ENCODE measurements around the gene TRPM3. TPM values are rescaled to one million over a fixed set of nuclear protein-coding genes. Genes with fewer than 3 reads are reported as not detected.

TRPM3 gene
- total RNA-seq, 3 donors from 2014 or later (not counting 1 experiment from before 2014, with no cell fraction given): not detected

DNA sequence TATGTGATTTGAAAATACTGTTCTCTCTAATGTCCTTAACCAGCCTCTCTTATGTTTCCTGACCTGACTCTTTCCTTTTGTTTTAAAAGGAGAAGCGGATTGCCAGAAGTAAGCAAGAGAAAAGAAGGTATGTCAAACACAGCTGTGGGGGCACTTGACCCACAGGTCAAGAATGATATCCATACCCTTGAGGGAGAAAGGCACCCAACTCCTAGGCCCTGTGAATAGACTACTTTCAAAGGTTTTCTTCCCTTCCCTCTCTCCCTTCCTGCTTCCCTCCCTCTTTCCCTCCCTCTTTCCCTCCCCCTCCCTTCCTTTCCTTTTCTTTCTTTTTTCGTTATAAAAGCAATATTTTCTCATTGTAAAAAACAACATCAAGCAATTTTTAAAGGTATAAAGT, 306.8 kb downstream of the TRPM3 start:
- Histone ChIP-seq H3K36me3 (ENCODE audit: control insufficient read depth, insufficient read depth, low read length) (no peaks in the 10 kb centered on the region), H3K27me3 (ENCODE audit: control insufficient read depth, insufficient read depth, low read length) (no peaks in the 10 kb centered on the region), H3K4me1 (ENCODE audit: control insufficient read depth, insufficient read depth, low read length) (no peaks in the 10 kb centered on the region), H3K4me3 (ENCODE audit: low read length) (no peak overlapping the region), H3K9me3 (ENCODE audit: control insufficient read depth, insufficient read depth, low read length) (no peaks in the 10 kb centered on the region), H3K27ac (ENCODE audit: low read length) (no peak overlapping the region)
- Mint-ChIP-seq H3K36me3 (no peaks in the 10 kb centered on the region), H3K9me3 (no peaks in the 10 kb centered on the region), H3K27me3 (ENCODE audit: low read depth in 2 of 2) (peaks cover 0 to 2% of the 10 kb centered on the region in 2 donors), H3K4me1 (no peaks in the 10 kb centered on the region), H3K4me3 (no peak overlapping the region), H3K27ac (no peak overlapping the region)
- TF ChIP-seq, protein P1, sequence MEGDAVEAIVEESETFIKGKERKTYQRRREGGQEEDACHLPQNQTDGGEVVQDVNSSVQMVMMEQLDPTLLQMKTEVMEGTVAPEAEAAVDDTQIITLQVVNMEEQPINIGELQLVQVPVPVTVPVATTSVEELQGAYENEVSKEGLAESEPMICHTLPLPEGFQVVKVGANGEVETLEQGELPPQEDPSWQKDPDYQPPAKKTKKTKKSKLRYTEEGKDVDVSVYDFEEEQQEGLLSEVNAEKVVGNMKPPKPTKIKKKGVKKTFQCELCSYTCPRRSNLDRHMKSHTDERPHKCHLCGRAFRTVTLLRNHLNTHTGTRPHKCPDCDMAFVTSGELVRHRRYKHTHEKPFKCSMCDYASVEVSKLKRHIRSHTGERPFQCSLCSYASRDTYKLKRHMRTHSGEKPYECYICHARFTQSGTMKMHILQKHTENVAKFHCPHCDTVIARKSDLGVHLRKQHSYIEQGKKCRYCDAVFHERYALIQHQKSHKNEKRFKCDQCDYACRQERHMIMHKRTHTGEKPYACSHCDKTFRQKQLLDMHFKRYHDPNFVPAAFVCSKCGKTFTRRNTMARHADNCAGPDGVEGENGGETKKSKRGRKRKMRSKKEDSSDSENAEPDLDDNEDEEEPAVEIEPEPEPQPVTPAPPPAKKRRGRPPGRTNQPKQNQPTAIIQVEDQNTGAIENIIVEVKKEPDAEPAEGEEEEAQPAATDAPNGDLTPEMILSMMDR (IDR thresholded peaks at IDR 0.05): no peak
- no peak for DNase-seq
- 70% methylated on average over 2 of the region's 2 CpGs for WGBS (ENCODE audit: insufficient coverage)
- intact Hi-C loops (cut with micrococcal nuclease): no loop called here
- no peak for ATAC-seq

DNA sequence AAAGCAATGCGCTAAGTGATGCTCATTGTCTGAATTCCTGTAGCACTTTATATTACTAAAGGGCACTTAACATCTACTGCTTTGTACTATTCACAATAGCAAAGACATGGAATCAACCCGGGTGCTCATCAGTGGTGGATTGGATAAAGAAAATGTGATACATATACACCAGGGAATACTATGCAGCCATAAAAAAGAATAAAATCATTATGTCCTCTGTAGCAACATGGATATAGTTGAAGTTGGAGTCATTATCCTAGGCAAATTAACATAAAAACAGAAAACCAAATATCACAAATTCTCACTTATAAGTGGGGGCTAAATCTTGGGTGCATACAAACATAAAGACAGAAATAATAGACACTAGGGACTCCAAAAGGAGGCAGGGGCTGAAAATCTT, 308.3 kb downstream of the TRPM3 start:
- Histone ChIP-seq H3K4me1 (ENCODE audit: control insufficient read depth, insufficient read depth, low read length) (no peaks in the 10 kb centered on the region), H3K36me3 (ENCODE audit: control insufficient read depth, insufficient read depth, low read length) (no peaks in the 10 kb centered on the region), H3K27me3 (ENCODE audit: control insufficient read depth, insufficient read depth, low read length) (no peaks in the 10 kb centered on the region), H3K9me3 (ENCODE audit: control insufficient read depth, insufficient read depth, low read length) (no peaks in the 10 kb centered on the region), H3K27ac (ENCODE audit: low read length) (no peak overlapping the region), H3K4me3 (ENCODE audit: low read length) (no peak overlapping the region)
- Mint-ChIP-seq H3K27me3 (ENCODE audit: low read depth in 2 of 2) (peaks cover 0 to 2% of the 10 kb centered on the region in 2 donors), H3K36me3 (no peaks in the 10 kb centered on the region), H3K27ac (no peak overlapping the region), H3K9me3 (no peaks in the 10 kb centered on the region), H3K4me3 (no peak overlapping the region), H3K4me1 (no peaks in the 10 kb centered on the region)
- intact Hi-C loops (cut with micrococcal nuclease): no loop called here
- no peak for ATAC-seq
- no peak for DNase-seq
- TF ChIP-seq, protein P1 (IDR thresholded peaks at IDR 0.05): no peak
- 58% methylated on average over 1 of the region's 2 CpGs for WGBS (ENCODE audit: insufficient coverage)

DNA sequence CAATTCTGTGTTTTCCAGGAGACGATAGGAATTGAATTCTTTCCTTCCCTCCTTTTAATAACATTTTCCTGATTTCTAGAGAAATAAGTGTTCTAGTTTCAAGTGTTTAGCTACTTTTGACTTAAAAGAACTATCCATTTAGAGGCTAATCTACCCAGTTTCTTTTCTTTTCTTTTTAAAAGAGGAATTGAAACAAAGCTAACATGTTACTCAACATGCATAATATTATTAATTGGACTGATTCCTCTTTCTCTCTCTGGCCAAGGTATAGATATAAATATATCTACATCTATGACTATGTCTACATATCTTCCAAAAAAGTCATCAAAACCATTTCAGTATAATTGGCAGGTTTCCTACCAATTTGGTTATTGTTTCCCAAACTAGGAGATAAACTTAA, 309.8 kb downstream of the TRPM3 start:
- no peaks in the 10 kb centered on the region for H3K9me3 Mint-ChIP-seq
- WGBS (ENCODE audit: insufficient coverage): no CpG with 5 or more reads among the region's 1 CpG
- Histone ChIP-seq H3K27ac (ENCODE audit: low read length) (no peak overlapping the region), H3K27me3 (ENCODE audit: control insufficient read depth, insufficient read depth, low read length) (no peaks in the 10 kb centered on the region), H3K9me3 (ENCODE audit: control insufficient read depth, insufficient read depth, low read length) (no peaks in the 10 kb centered on the region), H3K4me3 (ENCODE audit: low read length) (no peak overlapping the region), H3K4me1 (ENCODE audit: control insufficient read depth, insufficient read depth, low read length) (no peaks in the 10 kb centered on the region), H3K36me3 (ENCODE audit: control insufficient read depth, insufficient read depth, low read length) (no peaks in the 10 kb centered on the region)
- intact Hi-C loops (cut with micrococcal nuclease): no loop called here
- peaks cover 0 to 2% of the 10 kb centered on the region in 2 donors for H3K27me3 Mint-ChIP-seq (ENCODE audit: low read depth in 2 of 2)
- no peak overlapping the region for H3K4me3 Mint-ChIP-seq
- TF ChIP-seq, protein P1 (IDR thresholded peaks at IDR 0.05): no peak
- H3K36me3 Mint-ChIP-seq: no peaks in the 10 kb centered on the region
- DNase-seq (no peak), ATAC-seq (no peak)
- H3K4me1 Mint-ChIP-seq: no peaks in the 10 kb centered on the region
- H3K27ac Mint-ChIP-seq: no peak overlapping the region

DNA sequence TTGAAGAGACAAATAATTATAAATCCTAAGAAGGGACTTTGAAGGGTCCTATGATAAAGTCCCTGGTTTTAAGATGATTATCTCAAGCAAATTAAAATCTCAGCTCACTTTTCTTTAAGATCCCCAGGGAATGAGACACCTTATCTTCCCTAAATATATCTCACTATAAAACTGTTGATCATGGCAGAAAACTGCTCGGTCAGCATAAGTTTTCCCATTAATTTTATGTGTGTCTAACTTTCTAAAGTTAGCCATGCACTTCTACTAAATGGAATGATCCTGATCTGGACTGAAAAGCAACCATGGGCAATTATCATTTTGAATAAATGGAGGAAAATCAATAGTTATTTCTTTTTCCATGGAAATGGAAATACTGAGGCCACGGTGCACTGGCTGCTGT, 314.5 kb downstream of the TRPM3 start:
- Histone ChIP-seq H3K36me3 (ENCODE audit: control insufficient read depth, insufficient read depth, low read length) (no peaks in the 10 kb centered on the region), H3K4me1 (ENCODE audit: control insufficient read depth, insufficient read depth, low read length) (no peaks in the 10 kb centered on the region), H3K27me3 (ENCODE audit: control insufficient read depth, insufficient read depth, low read length) (peaks cover 2% of the 10 kb centered on the region), H3K9me3 (ENCODE audit: control insufficient read depth, insufficient read depth, low read length) (no peaks in the 10 kb centered on the region), H3K27ac (ENCODE audit: low read length) (no peak overlapping the region), H3K4me3 (ENCODE audit: low read length) (no peak overlapping the region)
- 63% methylated on average over 1 of the region's 2 CpGs for WGBS (ENCODE audit: insufficient coverage)
- TF ChIP-seq, protein P1 (IDR thresholded peaks at IDR 0.05): no peak
- H3K9me3 Mint-ChIP-seq: no peaks in the 10 kb centered on the region
- H3K4me1 Mint-ChIP-seq: no peaks in the 10 kb centered on the region
- H3K27ac Mint-ChIP-seq: no peak overlapping the region
- H3K36me3 Mint-ChIP-seq: no peaks in the 10 kb centered on the region
- H3K27me3 Mint-ChIP-seq (ENCODE audit: low read depth in 2 of 2): peaks cover 0 to 5% of the 10 kb centered on the region in 2 donors
- intact Hi-C loops (cut with micrococcal nuclease): no loop called here
- no peak overlapping the region for H3K4me3 Mint-ChIP-seq
- ATAC-seq: no peak
- DNase-seq: no peak
